GM23248 (cell line): Measurements from ENCODE around the gene DCLRE1B. TPM values are rescaled to one million over a fixed set of nuclear protein-coding genes. Genes with fewer than 3 reads are reported as not detected.

Experiments used
- DNase-seq: peaks from one replicate; pipeline ENCODE4 v3.0.0-alpha.2; 2015
- H2AFZ ChIP-seq: fragments of 200-600 bp; sonication (generic); 2 replicates; pipeline ENCODE4 v1.6.1; 2016; ENCODE audit warnings: antibody characterized with exemption
- H3F3A ChIP-seq: fragments of 200-600 bp; sonication (generic); 2 replicates; pipeline ENCODE4 v1.6.1; 2016; ENCODE audit warnings: mild to moderate bottlenecking, antibody characterized with exemption, mixed run types; ENCODE audit not compliant: insufficient read depth
- H3K27ac ChIP-seq: fragments of 200-600 bp; sonication (generic); 2 replicates; pipeline ENCODE4 v1.5.1; 2016; ENCODE audit warnings: mild to moderate bottlenecking
- H3K27me3 ChIP-seq: fragments of 200-600 bp; sonication (generic); replicated peaks from 2 replicates; pipeline ENCODE4 v1.6.1; 2016; ENCODE audit warnings: mild to moderate bottlenecking; ENCODE audit not compliant: insufficient read depth
- H3K36me3 ChIP-seq: fragments of 200-600 bp; sonication (generic); 2 replicates; pipeline ENCODE4 v1.6.1; 2016; ENCODE audit warnings: low read depth, mild to moderate bottlenecking
- H3K4me1 ChIP-seq: fragments of 200-600 bp; sonication (generic); 2 replicates; pipeline ENCODE4 v1.6.1; 2016; ENCODE audit warnings: mild to moderate bottlenecking; ENCODE audit not compliant: insufficient read depth
- H3K4me2 ChIP-seq: fragments of 200-600 bp; sonication (generic); one replicate; pipeline ENCODE4 v1.6.1; 2016; ENCODE audit warnings: mild to moderate bottlenecking; ENCODE audit not compliant: unreplicated experiment
- H3K4me3 ChIP-seq: fragments of 200-600 bp; sonication (generic); 2 replicates; pipeline ENCODE4 v1.5.1; 2016; ENCODE audit warnings: mild to moderate bottlenecking
- H3K79me2 ChIP-seq: fragments of 200-600 bp; sonication (generic); 2 replicates; pipeline ENCODE4 v1.6.1; 2016; ENCODE audit warnings: mild to moderate bottlenecking; ENCODE audit not compliant: insufficient read depth
- H3K9ac ChIP-seq: fragments of 200-600 bp; sonication (generic); 2 replicates; pipeline ENCODE4 v1.6.1; 2016; ENCODE audit warnings: mild to moderate bottlenecking
- H3K9me2 ChIP-seq: fragments of 200-600 bp; sonication (generic); 2 replicates; pipeline ENCODE4 v1.6.1; 2016; ENCODE audit warnings: mixed run types, mild to moderate bottlenecking, moderate library complexity; ENCODE audit not compliant: insufficient read depth
- H3K9me3 ChIP-seq: fragments of 200-600 bp; sonication (generic); one replicate; pipeline ENCODE4 v1.6.1; 2017; ENCODE audit warnings: low read depth
- H4K20me1 ChIP-seq: fragments of 200-600 bp; sonication (generic); 2 replicates; pipeline ENCODE4 v1.6.0; 2016; ENCODE audit not compliant: insufficient read depth
- EZH2 ChIP-seq: fragments of 200-600 bp; sonication (generic); IDR thresholded peaks from 2 replicates; pipeline ENCODE4 v1.6.1; 2018; ENCODE audit warnings: antibody characterized with exemption, mild to moderate bottlenecking; ENCODE audit not compliant: insufficient read depth, poor library complexity, severe bottlenecking
- EZH2phosphoT487 ChIP-seq: fragments of 200-600 bp; sonication (generic); IDR thresholded peaks from 2 replicates; pipeline ENCODE4 v1.6.1; 2018; ENCODE audit warnings: antibody characterized with exemption, moderate library complexity, mild to moderate bottlenecking, low read depth; ENCODE audit not compliant: insufficient read depth
- WGBS, 2 experiments: methylation state at CpG; one replicate each; pipeline ENCODE4 v1.1.6; 2015 to 2017; ENCODE audit warnings: low lambda C conversion rate in 2 of 2, low coverage in 1 of 2; ENCODE audit errors: missing lambda C conversion rate in 2 of 2; 5-methylcytosine and 5-hydroxymethylcytosine counted together
- in situ Hi-C: fragments of 300-500 bp; cut with MboI; formaldehyde crosslinking; loops from 2 replicates; pipeline ENCODE4 v1.15.0; 2020
- polyA plus RNA-seq: library from polyadenylated mRNA; unstranded; fragments of >200 nt; fragmentation: Nextera tagmentation; extraction: Ambion mirVana; gene quantifications from 2 replicates; pipeline ENCODE4 v1.2.1, GENCODE V29; 2016
- total RNA-seq: library from RNA; depleted of rRNA; stranded (reverse); fragments of >200 nt; shearing (Covaris generic); gene quantifications from 2 replicates; pipeline ENCODE4 v1.2.3, GENCODE V29; 2014

DCLRE1B gene
- total and polyA plus RNA-seq, 2 experiments from 2014 or later = 6.5 to 6.9 TPM

DNA sequence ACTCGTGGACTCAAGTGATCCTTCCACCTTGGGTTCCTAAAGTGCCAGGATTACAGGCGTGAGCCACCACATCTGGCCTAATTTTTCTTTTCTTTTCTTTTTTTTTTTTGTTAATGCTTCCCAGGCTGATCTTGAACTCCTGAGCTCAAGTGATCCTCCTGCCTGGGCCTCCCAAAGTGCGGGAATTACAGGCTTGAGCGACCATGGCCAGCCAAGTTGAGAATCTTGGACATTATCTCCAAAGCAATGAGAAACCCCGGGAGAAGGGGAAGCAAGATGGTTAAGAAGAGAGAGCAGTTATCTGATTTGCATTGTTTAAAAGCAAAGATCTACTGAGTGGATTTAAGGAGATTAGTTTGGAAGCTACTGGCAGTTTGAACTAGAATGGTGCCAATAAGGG lies 33.1 kb downstream of the DCLRE1B start:
- WGBS, 2 experiments = 84 to 92% methylated on average over 5 of the region's 5 CpGs
- Histone ChIP-seq H3K4me1 (peaks cover 10% of the 10 kb centered on the region), H3K4me2 (no peak overlapping the region), H3K9me2 (no peaks in the 10 kb centered on the region), H3F3A (0 out of 2 replicates have a peak, but pooled peaks cover 5% of the 10 kb centered on the region), H3K36me3 (peaks cover 9% of the 10 kb centered on the region; the same call in 1 of the 2 replicates), H2AFZ (no peak overlapping the region), H3K9ac (no peak overlapping the region), H4K20me1 (peaks cover 27% of the 10 kb centered on the region), H3K27ac (no peak overlapping the region), H3K9me3 (no peaks in the 10 kb centered on the region), H3K79me2 (peaks cover 98% of the 10 kb centered on the region), H3K27me3 (no peaks in the 10 kb centered on the region), H3K4me3 (no peak overlapping the region)
- TF ChIP-seq EZH2phosphoT487 (no peak), EZH2 (no peak)
- in situ Hi-C loops = loop anchor here (25.0 kb wide), 1 partner anchor 801 kb away; no protein-coding TSS in a partner anchor
- no peak for DNase-seq

DNA sequence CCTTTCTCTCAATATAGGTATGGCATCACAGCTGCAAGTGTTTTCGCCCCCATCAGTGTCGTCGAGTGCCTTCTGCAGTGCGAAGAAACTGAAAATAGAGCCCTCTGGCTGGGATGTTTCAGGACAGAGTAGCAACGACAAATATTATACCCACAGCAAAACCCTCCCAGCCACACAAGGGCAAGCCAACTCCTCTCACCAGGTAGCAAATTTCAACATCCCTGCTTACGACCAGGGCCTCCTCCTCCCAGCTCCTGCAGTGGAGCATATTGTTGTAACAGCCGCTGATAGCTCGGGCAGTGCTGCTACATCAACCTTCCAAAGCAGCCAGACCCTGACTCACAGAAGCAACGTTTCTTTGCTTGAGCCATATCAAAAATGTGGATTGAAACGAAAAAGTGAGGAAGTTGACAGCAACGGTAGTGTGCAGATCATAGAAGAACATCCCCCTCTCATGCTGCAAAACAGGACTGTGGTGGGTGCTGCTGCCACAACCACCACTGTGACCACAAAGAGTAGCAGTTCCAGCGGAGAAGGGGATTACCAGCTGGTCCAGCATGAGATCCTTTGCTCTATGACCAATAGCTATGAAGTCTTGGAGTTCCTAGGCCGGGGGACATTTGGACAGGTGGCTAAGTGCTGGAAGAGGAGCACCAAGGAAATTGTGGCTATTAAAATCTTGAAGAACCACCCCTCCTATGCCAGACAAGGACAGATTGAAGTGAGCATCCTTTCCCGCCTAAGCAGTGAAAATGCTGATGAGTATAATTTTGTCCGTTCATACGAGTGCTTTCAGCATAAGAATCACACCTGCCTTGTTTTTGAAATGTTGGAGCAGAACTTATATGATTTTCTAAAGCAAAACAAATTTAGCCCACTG lies 35.5 kb downstream of the DCLRE1B start:
- peaks cover 17% of the 10 kb centered on the region for H3K36me3 ChIP-seq
- WGBS, 2 experiments = 92 to 94% methylated on average over 16 of the region's 16 CpGs
- H3K79me2 ChIP-seq = peaks cover 98% of the 10 kb centered on the region
- H3K27me3 ChIP-seq = no peaks in the 10 kb centered on the region
- in situ Hi-C loops = loop anchor here (25.0 kb wide), 1 partner anchor 803 kb away; no protein-coding TSS in a partner anchor
- no peaks in the 10 kb centered on the region for H3K9me2 ChIP-seq
- no peak overlapping the region for H3K4me3 ChIP-seq
- DNase-seq = no peak
- H3K4me2 ChIP-seq = no peak overlapping the region
- TF ChIP-seq EZH2 (no peak), EZH2phosphoT487 (no peak)
- no peak overlapping the region for H3K9ac ChIP-seq
- H3K4me1 ChIP-seq = peaks cover 10% of the 10 kb centered on the region
- no peak overlapping the region for H2AFZ ChIP-seq
- H3K27ac ChIP-seq = no peak overlapping the region
- 0 out of 2 replicates have a peak, but pooled peaks cover 7% of the 10 kb centered on the region for H3F3A ChIP-seq
- no peaks in the 10 kb centered on the region for H3K9me3 ChIP-seq
- H4K20me1 ChIP-seq = peaks cover 20% of the 10 kb centered on the region

GRCh38 chr1:113941245-113941559 lies 36.1 kb downstream of the DCLRE1B start:
- in situ Hi-C loops = loop anchor here (25.0 kb wide), 1 partner anchor 804 kb away; no protein-coding TSS in a partner anchor
- Histone ChIP-seq H3F3A (0 out of 2 replicates have a peak, but pooled peaks cover 7% of the 10 kb centered on the region), H3K36me3 (peaks cover 19% of the 10 kb centered on the region), H3K27ac (no peak overlapping the region), H3K27me3 (no peaks in the 10 kb centered on the region), H3K4me1 (peaks cover 10% of the 10 kb centered on the region), H3K4me3 (no peak overlapping the region), H3K79me2 (peaks cover 98% of the 10 kb centered on the region), H2AFZ (no peak overlapping the region), H3K4me2 (no peak overlapping the region), H4K20me1 (peaks cover 18% of the 10 kb centered on the region), H3K9ac (no peak overlapping the region), H3K9me2 (no peaks in the 10 kb centered on the region), H3K9me3 (no peaks in the 10 kb centered on the region)
- WGBS, 2 experiments = 84 to 89% methylated on average over 7 of the region's 7 CpGs
- TF ChIP-seq EZH2phosphoT487 (no peak), EZH2 (no peak)
- no peak for DNase-seq

GRCh38 chr1:113942527-113942926 lies 37.4 kb downstream of the DCLRE1B start:
- Histone ChIP-seq H3K27ac (no peak overlapping the region), H3K4me3 (no peak overlapping the region), H3K27me3 (no peaks in the 10 kb centered on the region), H4K20me1 (peaks cover 6% of the 10 kb centered on the region), H3K4me1 (no peaks in the 10 kb centered on the region), H3K4me2 (no peak overlapping the region), H2AFZ (no peak overlapping the region), H3K9me3 (no peaks in the 10 kb centered on the region), H3K9me2 (no peaks in the 10 kb centered on the region), H3K9ac (no peak overlapping the region), H3K36me3 (peaks cover 19% of the 10 kb centered on the region), H3K79me2 (peaks cover 98% of the 10 kb centered on the region), H3F3A (0 out of 2 replicates have a peak, but pooled peaks cover 8% of the 10 kb centered on the region)
- in situ Hi-C loops = loop anchor here (25.0 kb wide), 1 partner anchor 805 kb away; no protein-coding TSS in a partner anchor
- DNase-seq = no peak
- TF ChIP-seq EZH2phosphoT487 (no peak), EZH2 (no peak)
